SHP77 treated with DMSO at 0.1 percent for 48 hours (cell line): ENCODE data around the gene HDAC6.
"Not testable (repeated sequence)": the region's sequence is repeated elsewhere in the genome, so short reads cannot be mapped to it uniquely, and the experiment has no call there.

Experiments used
- DNase-seq: peaks from one replicate; lab custom pipeline; 2025; lab: John Stamatoyannopoulos, UW

The HDAC6 gene

GRCh38 chrX:48826135-48826875 is 24.4 kb downstream of the HDAC6 start, which contains the start of gene ERAS:
Gene ERAS, plus strand, starts transcription at chrX:48826513. Its CDS starts 2,611 bp downstream, at chrX:48829124.
- no peak for DNase-seq

- no peak for DNase-seq
These were observed 25.2 kb downstream of the HDAC6 start for GRCh38 chrX:48826876-48827653.

GRCh38 chrX:48827654-48827968 is 25.7 kb downstream of the HDAC6 start:
- no peak for DNase-seq

- DNase-seq = no peak
These were observed 27.3 kb downstream of the HDAC6 start for GRCh38 chrX:48829016-48829735.

- no peak for DNase-seq
These were observed 29.5 kb downstream of the HDAC6 start for GRCh38 chrX:48831136-48831908.

- no peak for DNase-seq
These were observed 30.0 kb downstream of the HDAC6 start for GRCh38 chrX:48831909-48832291.

- DNase-seq = no peak
These were observed 31.8 kb downstream of the HDAC6 start for GRCh38 chrX:48833542-48834138.

GRCh38 chrX:48834383-48834709 is 32.5 kb downstream of the HDAC6 start:
- DNase-seq = no peak

GRCh38 chrX:48835524-48836329 is 33.9 kb downstream of the HDAC6 start, which contains the start of gene PCSK1N:
Gene PCSK1N, minus strand, starts transcription at chrX:48835610. Its CDS starts 78 bp downstream, at chrX:48835532.
- no peak for DNase-seq

- no peak for DNase-seq
These were observed 37.8 kb downstream of the HDAC6 start for GRCh38 chrX:48839686-48840085.

GRCh38 chrX:48848847-48849246 is 47.0 kb downstream of the HDAC6 start:
- no peak for DNase-seq

- DNase-seq = no peak
These were observed 51.0 kb downstream of the HDAC6 start for GRCh38 chrX:48852857-48853256.

GRCh38 chrX:48853494-48853893 is 51.6 kb downstream of the HDAC6 start:
- not testable (repeated sequence) for DNase-seq

GRCh38 chrX:48854121-48854804 is 52.4 kb downstream of the HDAC6 start:
- not testable (repeated sequence) for DNase-seq

GRCh38 chrX:48854898-48855297 is 53.0 kb downstream of the HDAC6 start:
- no peak for DNase-seq

GRCh38 chrX:48864210-48864609 is 62.3 kb downstream of the HDAC6 start:
- no peak for DNase-seq

- DNase-seq = not testable (repeated sequence)
These were observed 70.2 kb downstream of the HDAC6 start for GRCh38 chrX:48872017-48872416.
